ENCODE results near the gene WRNIP1.

WRNIP1 gene

GRCh38 chr6:2765166-2765895, at the start of gene WRNIP1:
Gene WRNIP1 (plus strand): TSS chr6:2765393. CDS start chr6:2765623, 230 bp downstream.
- DNase-seq (ENCODE audit: low read depth in 2 of 2): peak; percentile 95 to 97

GRCh38 chr6:2715737-2716136, 49.5 kb upstream of the WRNIP1 start:
- DNase-seq (ENCODE audit: low read depth in 2 of 2): no peak

GRCh38 chr6:2716936-2717700, 48.1 kb upstream of the WRNIP1 start:
- no peak for DNase-seq (ENCODE audit: low read depth in 2 of 2)

GRCh38 chr6:2718334-2719092, 46.7 kb upstream of the WRNIP1 start:
- DNase-seq (ENCODE audit: low read depth in 2 of 2): no peak

- no peak for DNase-seq (ENCODE audit: low read depth in 2 of 2)
Observed at GRCh38 chr6:2719093-2719455, 46.1 kb upstream of the WRNIP1 start.

GRCh38 chr6:2721219-2721618, 44.0 kb upstream of the WRNIP1 start:
- DNase-seq (ENCODE audit: low read depth in 2 of 2): no peak

GRCh38 chr6:2725364-2725988, 39.7 kb upstream of the WRNIP1 start:
- DNase-seq (ENCODE audit: low read depth in 2 of 2): no peak

- DNase-seq (ENCODE audit: low read depth in 2 of 2): no peak
Observed at GRCh38 chr6:2725999-2726567, 39.1 kb upstream of the WRNIP1 start.

- DNase-seq (ENCODE audit: low read depth in 2 of 2): no peak
Observed at GRCh38 chr6:2729921-2730320, 35.3 kb upstream of the WRNIP1 start.

- no peak for DNase-seq (ENCODE audit: low read depth in 2 of 2)
Observed at GRCh38 chr6:2730353-2731107, 34.7 kb upstream of the WRNIP1 start.

- DNase-seq (ENCODE audit: low read depth in 2 of 2): no peak
Observed at GRCh38 chr6:2731281-2731909, 33.8 kb upstream of the WRNIP1 start.

GRCh38 chr6:2732503-2733089, 32.6 kb upstream of the WRNIP1 start:
- DNase-seq (ENCODE audit: low read depth in 2 of 2): no peak

- DNase-seq (ENCODE audit: low read depth in 2 of 2): peak; percentile 32 to 40
Observed at GRCh38 chr6:2733324-2733723, 31.9 kb upstream of the WRNIP1 start.

GRCh38 chr6:2733736-2734480, 31.3 kb upstream of the WRNIP1 start:
- no peak for DNase-seq (ENCODE audit: low read depth in 2 of 2)

GRCh38 chr6:2734488-2735166, 30.6 kb upstream of the WRNIP1 start:
- no peak for DNase-seq (ENCODE audit: low read depth in 2 of 2)

GRCh38 chr6:2737885-2738284, 27.3 kb upstream of the WRNIP1 start:
- DNase-seq (ENCODE audit: low read depth in 2 of 2): no peak

- peak; percentile 8 to 29 for DNase-seq (ENCODE audit: low read depth in 2 of 2)
Observed at GRCh38 chr6:2738373-2738979, 26.7 kb upstream of the WRNIP1 start.

GRCh38 chr6:2739335-2739734, 25.9 kb upstream of the WRNIP1 start:
- peak in 1 of 2 donors; percentile 7 for DNase-seq (ENCODE audit: low read depth in 2 of 2)
